ENCODE measurements around the gene SLC2A6.

DNA sequence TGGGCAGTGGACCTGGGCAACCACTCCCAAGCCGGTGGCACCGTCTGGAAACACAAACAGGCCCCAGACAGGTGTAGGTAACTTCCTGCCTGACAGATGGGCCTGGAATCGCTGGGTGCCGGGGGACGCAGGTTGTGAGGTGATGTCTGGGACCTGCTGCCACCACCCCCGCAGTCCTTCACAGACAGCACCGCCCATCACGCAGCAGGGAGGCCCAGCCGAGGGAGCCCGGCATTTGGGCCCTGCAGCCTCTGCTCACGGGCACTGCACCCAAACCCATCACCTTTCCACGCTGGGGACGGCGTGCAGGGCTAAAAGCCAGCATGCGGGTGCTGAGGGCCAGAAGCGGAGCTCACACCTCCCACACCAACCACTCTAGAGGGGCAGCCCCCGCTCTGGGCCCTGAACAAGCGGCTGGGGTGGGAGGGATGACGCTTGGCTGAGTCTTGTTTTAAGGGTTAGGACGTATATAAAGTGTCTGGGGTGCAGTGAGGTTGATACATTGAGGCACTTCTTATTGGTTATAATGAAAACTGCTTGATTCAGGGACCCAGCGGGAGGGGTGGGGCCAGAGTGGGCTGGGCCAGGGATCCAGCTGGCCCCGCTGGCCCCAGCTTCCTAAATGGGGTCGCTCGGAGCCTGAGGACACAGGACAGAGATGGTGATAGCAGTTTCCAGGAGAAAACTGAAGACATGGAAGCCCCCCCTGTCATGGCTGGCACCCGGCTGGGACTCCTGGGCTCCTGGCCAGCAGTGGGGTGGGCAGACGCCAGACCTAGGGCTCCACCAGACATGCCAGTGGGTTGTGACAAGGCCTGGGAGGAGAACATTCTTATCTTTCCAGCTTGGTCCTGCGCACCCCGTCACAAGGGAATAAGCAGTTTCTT, 34.6 kb upstream of the SLC2A6 start:
- TF ChIP-seq CTCF (optimal IDR thresholded peaks at IDR 0.05 in 1 of 3, IDR thresholded peaks at IDR 0.05 in 1 of 3, conservative IDR thresholded peaks at IDR 0.05 in 1 of 3; ENCODE audit: extremely low read depth in 1 of 3, insufficient read depth in 2 of 3, low read length in 3 of 3) (no peak), EZH2 (IDR thresholded peaks at IDR 0.05; ENCODE audit: low read length) (no peak)

Measured in keratinocyte (primary cell).